Fibroblast of lung (primary cell): ENCODE measurements around the gene SLC17A4. TPM values are rescaled to one million over a fixed set of nuclear protein-coding genes. Genes with fewer than 3 reads are reported as not detected.
"Not testable (repeated sequence)": the region's sequence is repeated elsewhere in the genome, so short reads cannot be mapped to it uniquely, and the experiment has no call there.

Experiments
- DNase-seq, 2 donors: peaks; one replicate each; pipeline versions ENCODE4 v3.0.0 to v3.0.0-alpha.2; 2010; ENCODE audit warnings: low read depth in 2 of 2
- H2AFZ ChIP-seq: 2 replicates; pipeline ENCODE4 v1.5.1; 2012; ENCODE audit warnings: low read length, control low read depth, inconsistent platforms
- H3K27ac ChIP-seq: 2 replicates; pipeline ENCODE4 v1.5.1; 2011; ENCODE audit warnings: low read length, control low read depth; ENCODE audit not compliant: insufficient read depth
- H3K27me3 ChIP-seq: 2 replicates; pipeline ENCODE4 v1.5.1; 2011; ENCODE audit warnings: mild to moderate bottlenecking, low read length; ENCODE audit not compliant: control insufficient read depth, insufficient read depth
- H3K36me3 ChIP-seq: 2 replicates; pipeline ENCODE4 v1.5.1; 2011; ENCODE audit warnings: low read length; ENCODE audit not compliant: control insufficient read depth, insufficient read depth
- H3K4me1 ChIP-seq: 2 replicates; pipeline ENCODE4 v1.5.1; 2011; ENCODE audit warnings: low read length; ENCODE audit not compliant: control insufficient read depth, insufficient read depth; ENCODE audit errors: extremely low read depth
- H3K4me2 ChIP-seq: 2 replicates; pipeline ENCODE4 v1.5.1; 2011; ENCODE audit warnings: low read length, control low read depth; ENCODE audit not compliant: insufficient read depth; ENCODE audit errors: extremely low read depth
- H3K4me3 ChIP-seq, 4 experiments: fragments of 200-600 bp in 1 of 4; sonication (generic) in 1 of 4; replicated peaks in 1 of 4; 2 replicates each; pipeline ENCODE4 v1.5.1; 2011 to 2016; ENCODE audit warnings: low read length in 4 of 4, low read depth in 3 of 4, mild to moderate bottlenecking in 3 of 4, control low read depth in 2 of 4, inconsistent platforms in 1 of 4, mixed read lengths in 1 of 4; ENCODE audit not compliant: insufficient read depth in 1 of 4; ENCODE audit errors: control extremely low read depth in 1 of 4
- H3K79me2 ChIP-seq: 2 replicates; pipeline ENCODE4 v1.5.1; 2012; ENCODE audit warnings: mild to moderate bottlenecking, low read length, inconsistent platforms; ENCODE audit not compliant: control insufficient read depth, insufficient read depth
- H3K9ac ChIP-seq: 2 replicates; pipeline ENCODE4 v1.5.1; 2011; ENCODE audit warnings: mild to moderate bottlenecking, low read length, control low read depth; ENCODE audit not compliant: insufficient read depth
- H3K9me3 ChIP-seq: 2 replicates; pipeline ENCODE4 v1.5.1; 2012; ENCODE audit warnings: low read depth, low read length; ENCODE audit not compliant: control insufficient read depth, insufficient read depth
- H4K20me1 ChIP-seq: 2 replicates; pipeline ENCODE4 v1.5.1; 2011; ENCODE audit warnings: low read length; ENCODE audit not compliant: control insufficient read depth, insufficient read depth; ENCODE audit errors: extremely low read depth
- CTCF ChIP-seq, 2 donors: IDR thresholded peaks in 1 of 2; conservative IDR thresholded peaks in 1 of 2; 1 replicate in 1 of 2; 2 replicates in 1 of 2; pipeline ENCODE4 v1.5.1; 2011 to 2012; ENCODE audit warnings: low read length in 2 of 2, control low read depth in 1 of 2, inconsistent platforms in 1 of 2, low read depth in 1 of 2, mild to moderate bottlenecking in 1 of 2
- EZH2 ChIP-seq: IDR thresholded peaks from 2 replicates; pipeline ENCODE4 v1.5.1; 2012; ENCODE audit warnings: low read length, control low read depth, mild to moderate bottlenecking; ENCODE audit errors: missing control alignments
- polyA plus RNA-seq, 2 donors: library from polyadenylated mRNA; depleted of rRNA in 1 of 2; stranded (reverse) in 1 of 2; unstranded in 1 of 2; fragments of >200 nt; gene quantifications; 2 replicates each; pipeline ENCODE4 v1.2.1, GENCODE V29; 2011 to 2012; ENCODE audit warnings: missing spikeins in 1 of 2
- total RNA-seq: library from RNA; depleted of rRNA; stranded (reverse); fragments of >200 nt; gene quantifications from 2 replicates; pipeline ENCODE4 v1.2.1, GENCODE V29; 2014

The SLC17A4 gene
- total and polyA plus RNA-seq, 2 donors (not counting 1 experiment from before 2014, with no cell fraction given): not detected

GRCh38 chr6:25748049-25748448 lies 6.5 kb upstream of the SLC17A4 start:
- Histone ChIP-seq H3K36me3 (no peaks in the 10 kb centered on the region), H3K79me2 (no peaks in the 10 kb centered on the region)

GRCh38 chr6:25748601-25749517 lies 5.7 kb upstream of the SLC17A4 start:
- H3K9me3 ChIP-seq, H4K20me1 ChIP-seq, H3K4me2 ChIP-seq, H3K9ac ChIP-seq, H3K4me3 ChIP-seq, H3K79me2 ChIP-seq, DNase-seq, H3K27me3 ChIP-seq, H2AFZ ChIP-seq, H3K4me1 ChIP-seq, H3K27ac ChIP-seq, H3K36me3 ChIP-seq: not testable (repeated sequence)

More at GRCh38 chr6:25748049-25748448, 6.5 kb upstream of the SLC17A4 start:
- H3K9ac ChIP-seq: no peak overlapping the region
- H3K4me1 ChIP-seq: no peaks in the 10 kb centered on the region
- H3K27ac ChIP-seq: no peak overlapping the region
- no peak overlapping the region for H3K4me2 ChIP-seq
- no peak overlapping the region for H2AFZ ChIP-seq
- H3K27me3 ChIP-seq: no peaks in the 10 kb centered on the region
- TF ChIP-seq EZH2: no peak
- TF ChIP-seq CTCF (conservative IDR thresholded peaks at IDR 0.05 in 1 of 2, IDR thresholded peaks at IDR 0.05 in 1 of 2; ENCODE audit: low read depth in 1 of 2, low read length in 2 of 2): no peak
- no peak overlapping the region for H3K4me3 ChIP-seq
- no peak for DNase-seq
- H4K20me1 ChIP-seq: no peaks in the 10 kb centered on the region
- H3K9me3 ChIP-seq: no peaks in the 10 kb centered on the region

GRCh38 chr6:25749837-25750236 lies 4.7 kb upstream of the SLC17A4 start:
- Histone ChIP-seq H3K79me2 (no peaks in the 10 kb centered on the region), H3K36me3 (no peaks in the 10 kb centered on the region), H3K9me3 (no peaks in the 10 kb centered on the region), H3K9ac (no peak overlapping the region), H3K27me3 (no peaks in the 10 kb centered on the region), H4K20me1 (no peaks in the 10 kb centered on the region), H2AFZ (no peak overlapping the region), H3K4me1 (no peaks in the 10 kb centered on the region), H3K4me2 (no peak overlapping the region), H3K4me3 (no peak overlapping the region), H3K27ac (no peak overlapping the region)
- no peak for TF ChIP-seq EZH2
- TF ChIP-seq CTCF (conservative IDR thresholded peaks at IDR 0.05 in 1 of 2, IDR thresholded peaks at IDR 0.05 in 1 of 2; ENCODE audit: low read depth in 1 of 2, low read length in 2 of 2): no peak
- DNase-seq: no peak
